ENCODE results near the gene TANGO6. TPM values are rescaled to one million over a fixed set of nuclear protein-coding genes. Genes with fewer than 3 reads are reported as not detected.

Gene TANGO6
- 15.5 and 22.4 TPM in 2 replicates for total RNA-seq (ENCODE audit: low replicate concordance)

- peak within 1 kb of the TSS; percentile 90 for H3K4me3 ChIP-seq (ENCODE audit: low read depth, low read length)
- peak; percentile 75 for DNase-seq (ENCODE audit: low read depth)
- peak; percentile 34 for TF ChIP-seq CTCF (IDR thresholded peaks at IDR 0.05; ENCODE audit: insufficient read depth, low read length)
Measured at GRCh38 chr16:68843482-68844210, at the start of gene TANGO6. TANGO6 (plus strand) TSS chr16:68843531; CDS start chr16:68843618, 87 bp downstream.

GRCh38 chr16:68798398-68798797 is 44.9 kb upstream of the TANGO6 start:
- TF ChIP-seq CTCF (IDR thresholded peaks at IDR 0.05; ENCODE audit: insufficient read depth, low read length): no peak
- DNase-seq (ENCODE audit: low read depth): peak; percentile 37
- no peak overlapping the region for H3K4me3 ChIP-seq (ENCODE audit: low read depth, low read length)

GRCh38 chr16:68800257-68800875 is 43.0 kb upstream of the TANGO6 start:
- peak; percentile 85 for TF ChIP-seq CTCF (IDR thresholded peaks at IDR 0.05; ENCODE audit: insufficient read depth, low read length)
- peak; percentile 96 for DNase-seq (ENCODE audit: low read depth)
- no peak overlapping the region for H3K4me3 ChIP-seq (ENCODE audit: low read depth, low read length)

- peak; percentile 96 for DNase-seq (ENCODE audit: low read depth)
- H3K4me3 ChIP-seq (ENCODE audit: low read depth, low read length): no peak overlapping the region
- TF ChIP-seq CTCF (IDR thresholded peaks at IDR 0.05; ENCODE audit: insufficient read depth, low read length): no peak
Measured at GRCh38 chr16:68802190-68802589, 41.1 kb upstream of the TANGO6 start.

GRCh38 chr16:68806422-68806821 is 36.9 kb upstream of the TANGO6 start:
- no peak for TF ChIP-seq CTCF (IDR thresholded peaks at IDR 0.05; ENCODE audit: insufficient read depth, low read length)
- DNase-seq (ENCODE audit: low read depth): no peak
- H3K4me3 ChIP-seq (ENCODE audit: low read depth, low read length): no peak overlapping the region

- DNase-seq (ENCODE audit: low read depth): no peak
- TF ChIP-seq CTCF (IDR thresholded peaks at IDR 0.05; ENCODE audit: insufficient read depth, low read length): no peak
- no peak overlapping the region for H3K4me3 ChIP-seq (ENCODE audit: low read depth, low read length)
Measured at GRCh38 chr16:68806981-68807380, 36.4 kb upstream of the TANGO6 start.
